ENCODE results near the gene IER5L. TPM values are rescaled to one million over a fixed set of nuclear protein-coding genes. Genes with fewer than 3 reads are reported as not detected.

IER5L gene
- total and polyA plus RNA-seq, 2 donors (not counting 3 experiments of a cell fraction or from before 2014, with no cell fraction given): 5.3 to 12.3 TPM

- CTCF ChIA-PET: interaction anchor here (0.7 to 12.6 kb wide), 4 partner anchors 10 to 490 kb away, joined by 3 to 232 read pairs (median 6); partner anchors contain the start of genes C9orf50 and NTMT1
- no peak overlapping the region for H3K4me3 ChIP-seq (replicated peaks in 1 of 3; ENCODE audit: insufficient read depth in 1 of 3, low read depth in 1 of 3, low read length in 3 of 3)
- H3K79me2 ChIP-seq (ENCODE audit: control insufficient read depth, insufficient read depth, low read length): no peaks in the 10 kb centered on the region
- no peaks in the 10 kb centered on the region for H3K9me3 ChIP-seq (replicated peaks; ENCODE audit: control insufficient read depth, insufficient read depth, low read length)
- no peak overlapping the region for H3K27ac ChIP-seq (ENCODE audit: insufficient read depth, low read depth, low read length)
- peaks cover 6 to 26% of the 10 kb centered on the region in 2 experiments for H3K36me3 ChIP-seq (ENCODE audit: control insufficient read depth in 2 of 2, extremely low read depth in 1 of 2, insufficient read depth in 2 of 2, low read length in 2 of 2)
- intact Hi-C loops (cut with micrococcal nuclease) (no loop called here), dilution Hi-C loops (cut with MboI; ENCODE audit: extremely low pct_ligation_motif_present, low sequenced_read_pairs) (no loop called here)
- H2AFZ ChIP-seq (ENCODE audit: low read depth, low read length): no peak overlapping the region
- no peak for TF ChIP-seq JUN (IDR thresholded peaks at IDR 0.05; ENCODE audit: borderline replicate concordance, insufficient read depth, insufficient read length, low read depth)
- FAIRE-seq (no peak), DNase-seq (ENCODE audit: low read depth, low spot score) (no peak)
- H4K20me1 ChIP-seq (replicated peaks; ENCODE audit: control insufficient read depth, extremely low read depth, insufficient read depth, low read length): no peaks in the 10 kb centered on the region
- POLR2A ChIA-PET: no interaction called here
- no peak overlapping the region for H3K9ac ChIP-seq (replicated peaks; ENCODE audit: extremely low read depth, insufficient read depth, low read length)
- no TSS peak for BruUV-seq (replicated peaks)
- H3K4me2 ChIP-seq (ENCODE audit: insufficient read depth, low read length): no peak overlapping the region
- H3K27me3 ChIP-seq (ENCODE audit: control insufficient read depth in 2 of 2, insufficient read depth in 2 of 2, low read length in 2 of 2): no peaks in the 10 kb centered on the region
- H3K9me1 ChIP-seq (replicated peaks; ENCODE audit: control insufficient read depth, extremely low read depth, insufficient read depth, low read length): no peaks in the 10 kb centered on the region
- H3K4me1 ChIP-seq (ENCODE audit: control insufficient read depth, extremely low read depth, insufficient read depth, low read length): peaks cover under 1% of the 10 kb centered on the region
Observed at GRCh38 chr9:129133082-129133481, 45.0 kb downstream of the IER5L start.

GRCh38 chr9:129131300-129132145, 46.5 kb downstream of the IER5L start:
- Histone ChIP-seq H3K9ac (replicated peaks; ENCODE audit: extremely low read depth, insufficient read depth, low read length) (no peak overlapping the region), H3K27ac (ENCODE audit: insufficient read depth, low read depth, low read length) (no peak overlapping the region), H3K4me1 (ENCODE audit: control insufficient read depth, extremely low read depth, insufficient read depth, low read length) (peaks cover 12% of the 10 kb centered on the region), H3K4me2 (ENCODE audit: insufficient read depth, low read length) (no peak overlapping the region), H3K79me2 (ENCODE audit: control insufficient read depth, insufficient read depth, low read length) (no peaks in the 10 kb centered on the region), H3K9me3 (replicated peaks; ENCODE audit: control insufficient read depth, insufficient read depth, low read length) (no peaks in the 10 kb centered on the region), H3K9me1 (replicated peaks; ENCODE audit: control insufficient read depth, extremely low read depth, insufficient read depth, low read length) (no peaks in the 10 kb centered on the region), H3K36me3 (ENCODE audit: control insufficient read depth in 2 of 2, extremely low read depth in 1 of 2, insufficient read depth in 2 of 2, low read length in 2 of 2) (peaks cover 0 to 19% of the 10 kb centered on the region in 2 experiments), H2AFZ (ENCODE audit: low read depth, low read length) (no peak overlapping the region), H3K4me3 (replicated peaks in 1 of 3; ENCODE audit: insufficient read depth in 1 of 3, low read depth in 1 of 3, low read length in 3 of 3) (no peak overlapping the region), H3K27me3 (ENCODE audit: control insufficient read depth in 2 of 2, insufficient read depth in 2 of 2, low read length in 2 of 2) (no peaks in the 10 kb centered on the region), H4K20me1 (replicated peaks; ENCODE audit: control insufficient read depth, extremely low read depth, insufficient read depth, low read length) (no peaks in the 10 kb centered on the region)
- intact Hi-C loops (cut with micrococcal nuclease) (loop anchor here (1.0 kb wide), 2 partner anchors 479 to 493 kb away; no protein-coding TSS in a partner anchor), dilution Hi-C loops (cut with MboI; ENCODE audit: extremely low pct_ligation_motif_present, low sequenced_read_pairs) (no loop called here)
- BruUV-seq (replicated peaks): no TSS peak
- ChIA-PET CTCF (interaction anchor here (0.6 to 12.6 kb wide), 56 partner anchors 8 to 659 kb away, joined by 3 to 232 read pairs (median 5); partner anchors contain the start of genes C9orf50, CRAT, DOLPP1 and IER5L), POLR2A (interaction anchor here (0.6 to 1.0 kb wide), 2 partner anchors 35 to 475 kb away, joined by 3 to 5 read pairs; no protein-coding TSS in a partner anchor)
- TF ChIP-seq MYC (IDR thresholded peaks at IDR 0.05; ENCODE audit: low read depth, low read length) (peak; percentile 26), JUN (IDR thresholded peaks at IDR 0.05; ENCODE audit: borderline replicate concordance, insufficient read depth, insufficient read length, low read depth) (no peak), CTCF (IDR thresholded peaks at IDR 0.05; ENCODE audit: extremely low read depth in 1 of 2, insufficient read depth in 1 of 2, low read depth in 1 of 2, low read length in 2 of 2) (peak; percentile 96 to 99)
- peak; percentile 65 for DNase-seq (ENCODE audit: low read depth, low spot score)
- peak; percentile 91 for FAIRE-seq

Data from endothelial cell of umbilical vein (primary cell).